ENCODE results near the gene NR1H3. TPM values are rescaled to one million over a fixed set of nuclear protein-coding genes. Genes with fewer than 3 reads are reported as not detected.

NR1H3 gene
- total RNA-seq, 1 donor from 2014 or later, result 3.8 TPM

DNA sequence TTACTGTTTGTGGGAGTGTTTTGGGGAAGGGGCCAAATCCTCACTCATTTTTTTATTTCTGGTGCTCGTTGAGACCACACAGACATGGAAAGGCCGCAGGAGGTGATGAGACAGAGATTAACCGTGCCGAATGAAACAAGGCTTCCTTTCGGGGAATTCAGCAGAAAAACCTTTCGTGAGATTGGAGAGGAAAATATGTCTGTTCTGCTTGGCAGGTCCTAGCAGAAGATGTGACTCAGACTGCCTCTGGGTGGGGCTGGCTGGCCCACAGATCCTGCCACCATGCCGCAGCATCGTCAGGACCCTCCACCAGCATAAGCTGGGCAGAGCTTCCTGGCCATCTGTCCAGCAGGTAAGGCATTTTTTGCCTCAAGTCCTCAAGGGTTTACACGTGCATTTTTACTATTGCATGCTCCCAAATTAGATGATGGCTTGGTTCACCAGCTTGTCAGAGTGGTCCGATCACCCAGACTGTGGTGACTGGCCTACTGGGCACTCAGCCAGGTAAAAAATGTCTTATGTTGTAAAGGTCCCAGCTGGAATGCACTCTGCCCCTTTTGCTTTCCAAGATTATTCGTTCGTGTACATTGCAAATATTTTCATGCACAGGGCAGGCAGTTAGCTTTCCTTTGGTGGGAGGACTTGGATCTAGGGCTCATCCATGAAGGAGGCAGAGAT, 41.5 kb upstream of the NR1H3 start:
- peak; percentile 65 for DNase-seq (ENCODE audit: low read depth)
- Histone ChIP-seq H3K36me3 (ENCODE audit: control insufficient read depth, insufficient read depth, low read length) (no peaks in the 10 kb centered on the region), H3K4me3 (ENCODE audit: low read depth, low read length) (peak overlapping the region; percentile 40), H3K27me3 (ENCODE audit: control insufficient read depth, insufficient read depth, low read length) (no peaks in the 10 kb centered on the region)
- TF ChIP-seq, protein P1, sequence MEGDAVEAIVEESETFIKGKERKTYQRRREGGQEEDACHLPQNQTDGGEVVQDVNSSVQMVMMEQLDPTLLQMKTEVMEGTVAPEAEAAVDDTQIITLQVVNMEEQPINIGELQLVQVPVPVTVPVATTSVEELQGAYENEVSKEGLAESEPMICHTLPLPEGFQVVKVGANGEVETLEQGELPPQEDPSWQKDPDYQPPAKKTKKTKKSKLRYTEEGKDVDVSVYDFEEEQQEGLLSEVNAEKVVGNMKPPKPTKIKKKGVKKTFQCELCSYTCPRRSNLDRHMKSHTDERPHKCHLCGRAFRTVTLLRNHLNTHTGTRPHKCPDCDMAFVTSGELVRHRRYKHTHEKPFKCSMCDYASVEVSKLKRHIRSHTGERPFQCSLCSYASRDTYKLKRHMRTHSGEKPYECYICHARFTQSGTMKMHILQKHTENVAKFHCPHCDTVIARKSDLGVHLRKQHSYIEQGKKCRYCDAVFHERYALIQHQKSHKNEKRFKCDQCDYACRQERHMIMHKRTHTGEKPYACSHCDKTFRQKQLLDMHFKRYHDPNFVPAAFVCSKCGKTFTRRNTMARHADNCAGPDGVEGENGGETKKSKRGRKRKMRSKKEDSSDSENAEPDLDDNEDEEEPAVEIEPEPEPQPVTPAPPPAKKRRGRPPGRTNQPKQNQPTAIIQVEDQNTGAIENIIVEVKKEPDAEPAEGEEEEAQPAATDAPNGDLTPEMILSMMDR (IDR thresholded peaks at IDR 0.05; ENCODE audit: insufficient read depth, low read length, poor library complexity, severe bottlenecking), result no peak

DNA sequence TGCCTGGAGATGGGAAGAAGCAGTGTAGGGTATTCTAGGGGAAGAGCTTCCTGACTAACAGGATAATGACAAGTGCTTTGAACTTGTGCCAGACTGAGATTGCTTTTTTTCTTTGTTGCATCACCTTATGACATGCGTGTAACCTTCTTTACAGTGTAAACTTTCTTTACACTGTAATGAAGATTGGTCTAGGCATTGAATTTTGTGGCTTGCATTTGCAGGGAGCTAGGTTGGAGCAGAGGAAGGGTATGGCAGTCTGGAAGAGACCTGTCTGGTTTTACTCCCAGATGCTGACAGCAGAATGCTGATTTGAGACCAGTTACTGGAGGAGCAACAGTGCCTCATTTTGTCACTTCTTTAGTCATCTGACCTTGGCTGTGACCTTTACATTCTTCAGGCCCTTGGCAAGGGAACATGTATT, 37.4 kb upstream of the NR1H3 start:
- TF ChIP-seq, protein P1 (IDR thresholded peaks at IDR 0.05; ENCODE audit: insufficient read depth, low read length, poor library complexity, severe bottlenecking), result no peak
- no peak for DNase-seq (ENCODE audit: low read depth)
- H3K4me3 ChIP-seq (ENCODE audit: low read depth, low read length), result no peak overlapping the region
- H3K27me3 ChIP-seq (ENCODE audit: control insufficient read depth, insufficient read depth, low read length), result no peaks in the 10 kb centered on the region
- H3K36me3 ChIP-seq (ENCODE audit: control insufficient read depth, insufficient read depth, low read length), result no peaks in the 10 kb centered on the region

DNA sequence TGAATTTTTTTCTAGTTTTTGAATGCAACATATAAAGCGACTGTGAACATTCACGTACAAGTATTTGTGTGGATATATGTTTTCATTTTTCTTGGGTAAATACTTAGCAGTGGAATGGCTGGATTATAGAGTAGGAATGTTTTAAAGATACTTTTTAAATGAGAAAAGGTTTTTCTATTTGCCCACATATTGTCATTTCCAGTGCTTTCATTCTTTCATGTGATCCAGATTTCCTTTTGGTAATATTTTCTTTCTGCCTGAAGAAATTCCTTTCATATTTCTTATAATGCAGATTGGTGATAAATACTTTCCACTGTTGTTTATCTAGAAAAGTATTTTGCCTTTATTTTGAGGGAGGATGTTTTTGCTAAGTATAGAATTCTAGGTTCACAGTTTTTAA, 35.1 kb upstream of the NR1H3 start:
- H3K4me3 ChIP-seq (ENCODE audit: low read depth, low read length), result no peak overlapping the region
- DNase-seq (ENCODE audit: low read depth), result no peak
- H3K27me3 ChIP-seq (ENCODE audit: control insufficient read depth, insufficient read depth, low read length), result no peaks in the 10 kb centered on the region
- H3K36me3 ChIP-seq (ENCODE audit: control insufficient read depth, insufficient read depth, low read length), result no peaks in the 10 kb centered on the region
- TF ChIP-seq, protein P1 (IDR thresholded peaks at IDR 0.05; ENCODE audit: insufficient read depth, low read length, poor library complexity, severe bottlenecking), result no peak

DNA sequence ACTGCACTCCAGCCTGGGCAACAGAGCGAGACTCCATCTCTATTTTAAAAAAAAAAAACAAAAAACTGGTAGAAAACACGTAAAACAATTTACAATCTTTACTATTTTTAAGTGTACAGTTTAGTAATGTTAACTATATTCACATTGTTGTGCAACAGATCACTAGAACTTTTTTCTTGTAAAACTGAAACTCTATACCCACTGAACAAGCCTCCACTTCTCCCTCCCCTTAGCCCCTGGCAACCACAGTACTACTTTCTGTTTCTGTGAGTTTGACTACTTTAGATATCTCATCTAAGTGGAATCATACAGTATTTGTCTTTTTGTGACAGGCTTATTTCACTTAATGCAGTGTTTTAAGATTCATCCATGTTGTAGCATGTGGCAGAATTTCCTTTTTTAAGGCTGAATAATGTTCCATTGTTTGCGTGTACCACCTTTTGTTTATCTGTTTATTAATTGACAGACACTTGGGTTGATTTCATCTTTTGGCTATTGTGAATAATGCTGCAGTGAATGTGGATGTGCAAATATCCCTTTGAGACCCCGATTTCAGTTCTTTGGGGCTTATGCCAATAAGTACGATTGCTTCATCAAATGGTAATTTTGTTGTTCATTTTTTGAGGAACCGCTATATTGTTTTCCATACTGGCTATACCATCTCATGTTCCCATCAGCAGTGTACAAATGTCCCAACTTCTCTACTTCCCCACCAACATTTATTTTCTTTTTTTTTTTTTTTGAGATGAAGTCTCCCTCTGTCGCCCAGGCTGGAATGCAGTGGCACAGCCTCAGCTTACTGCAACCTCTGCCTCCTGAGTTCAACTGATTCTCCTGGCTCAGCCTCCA, 32.0 kb upstream of the NR1H3 start:
- H3K4me3 ChIP-seq (ENCODE audit: low read depth, low read length), result no peak overlapping the region
- H3K27me3 ChIP-seq (ENCODE audit: control insufficient read depth, insufficient read depth, low read length), result no peaks in the 10 kb centered on the region
- TF ChIP-seq, protein P1 (IDR thresholded peaks at IDR 0.05; ENCODE audit: insufficient read depth, low read length, poor library complexity, severe bottlenecking), result no peak
- no peaks in the 10 kb centered on the region for H3K36me3 ChIP-seq (ENCODE audit: control insufficient read depth, insufficient read depth, low read length)
- no peak for DNase-seq (ENCODE audit: low read depth)

DNA sequence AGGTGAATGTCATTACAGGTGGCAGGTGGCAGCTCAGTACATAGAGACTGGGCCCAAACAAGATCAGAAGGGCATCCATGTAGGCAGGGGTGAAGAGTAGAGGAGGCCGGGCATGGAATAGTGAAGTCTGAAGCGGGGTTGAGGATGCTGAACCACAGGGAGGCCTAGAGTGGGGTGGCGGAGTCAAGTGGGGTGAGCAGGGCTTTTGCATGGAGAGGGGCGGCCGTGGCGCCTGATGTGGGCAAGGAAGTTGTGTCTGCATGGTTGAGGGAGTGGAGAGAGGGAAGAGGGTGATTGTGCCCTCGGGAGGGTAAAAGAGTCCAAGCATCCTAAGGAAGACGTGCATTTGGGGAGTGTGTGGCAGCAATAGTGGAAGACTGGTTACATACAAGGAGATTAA, 28.6 kb upstream of the NR1H3 start:
- H3K4me3 ChIP-seq (ENCODE audit: low read depth, low read length), result no peak overlapping the region
- TF ChIP-seq, protein P1 (IDR thresholded peaks at IDR 0.05; ENCODE audit: insufficient read depth, low read length, poor library complexity, severe bottlenecking), result no peak
- H3K27me3 ChIP-seq (ENCODE audit: control insufficient read depth, insufficient read depth, low read length), result no peaks in the 10 kb centered on the region
- peaks cover 2% of the 10 kb centered on the region for H3K36me3 ChIP-seq (ENCODE audit: control insufficient read depth, insufficient read depth, low read length)
- DNase-seq (ENCODE audit: low read depth), result no peak

Measured in kidney epithelial cell (primary cell).